Ovary (tissue), 9 donors: ENCODE data around the gene TNIK. TPM values are rescaled to one million over a fixed set of nuclear protein-coding genes. Genes with fewer than 3 reads are reported as not detected.
"Not testable (repeated sequence)": the region's sequence is repeated elsewhere in the genome, so short reads cannot be mapped to it uniquely, and the experiment has no call there.

Source experiments
- DNase-seq, 5 donors: peaks; one replicate each; pipeline ENCODE4 v3.0.0-alpha.2; 2019 to 2020
- H3K27ac ChIP-seq, 2 donors: fragments of 200-600 bp; one replicate each; pipeline versions ENCODE4 v1.5.1 to v1.8.0; 2019 to 2022
- H3K27me3 ChIP-seq: fragments of 200-600 bp; one replicate; pipeline ENCODE4 v1.8.0; 2022
- H3K36me3 ChIP-seq: fragments of 200-600 bp; sonication (generic); one replicate; pipeline ENCODE4 v1.5.1; 2019
- H3K4me1 ChIP-seq: one replicate; pipeline ENCODE4 v1.8.1; 2013; ENCODE audit warnings: mild to moderate bottlenecking, moderate library complexity; ENCODE audit not compliant: insufficient read depth
- H3K4me3 ChIP-seq: fragments of 200-600 bp; sonication (generic); one replicate; pipeline ENCODE4 v1.5.1; 2017
- H3K9me3 ChIP-seq, 2 donors: fragments of 200-600 bp in 1 of 2; sonication (generic) in 1 of 2; one replicate each; pipeline versions ENCODE4 v1.5.1 to v1.8.1; 2013 to 2019; ENCODE audit warnings: mild to moderate bottlenecking in 1 of 2, moderate library complexity in 1 of 2
- EP300 ChIP-seq: sonication (generic); formaldehyde crosslinking; IDR thresholded peaks from one replicate; pipeline ENCODE4 v1.6.1; 2017; ENCODE audit warnings: antibody characterized with exemption
- POLR2A ChIP-seq: fragments of 450-650 bp; IDR thresholded peaks from one replicate; pipeline ENCODE4 v1.6.1; 2017; ENCODE audit warnings: antibody characterized with exemption, mild to moderate bottlenecking, moderate library complexity
- WGBS, 3 donors: extraction: QIAGEN DNeasy Blood & Tissue Kit in 1 of 3; methylation state at CpG; one replicate each; pipeline versions ENCODE4 v1.1.5 to v1.1.7; 2013 to 2017; 5-methylcytosine and 5-hydroxymethylcytosine counted together
- intact Hi-C, 4 donors: fragments of 100-400 bp; cut with DNase I; formaldehyde crosslinking; loops; one replicate each; pipeline versions ENCODE4 v1.11.0 to v1.15.1; 2022 to 2023
- polyA plus RNA-seq, 2 donors: library from polyadenylated mRNA; stranded (reverse); fragments of 200-250 nt in 1 of 2; fragments of 350-450 nt in 1 of 2; fragmentation: Illumina TruSeq in 1 of 2; extraction: RNeasy Lipid Tissue Mini Kit (QIAGEN cat#74804) in 1 of 2; gene quantifications; one replicate each; pipeline ENCODE4 v1.2.3, GENCODE V29; 2013 to 2014
- total RNA-seq, 7 donors: library from RNA; depleted of rRNA in 2 of 7; stranded (reverse); fragments of >200 nt in 2 of 7; fragmentation: NEBNext Ultra II Directional in 3 of 7; extraction: Animal tissue kit (Norgen Biotek cat#: 25700) in 3 of 7; gene quantifications; one replicate each; pipeline versions ENCODE4 v1.1.0 to v1.2.4, GENCODE V29; 2016 to 2023
- TF ChIP-seq, protein P1 (sequence below), 3 donors: fragments of 450-650 bp in 2 of 3; fragments of 200-600 bp in 1 of 3; IDR thresholded peaks; one replicate each; pipeline versions ENCODE4 v1.5.1 to v1.8.0; 2016 to 2022; ENCODE audit warnings: antibody characterized with exemption in 3 of 3, mild to moderate bottlenecking in 1 of 3
- donor health status: DM: no; HTN: no; CAD: no; lungs with moderate emphysema.
- donor health status: DM: no; HTN: no; CAD: no.
- donor health status: Bipolar disorder and iron deficiency.
- donor health status: DM: yes; HTN: yes; CAD: no.
- donor health status: DM: no; HTN: no; CAD: no.
- donor health status: DM: yes; HTN: yes; CAD: no.

TNIK gene
- total and polyA plus RNA-seq, 9 donors, result 1.1 to 9.5 (median 4.5) TPM

DNA sequence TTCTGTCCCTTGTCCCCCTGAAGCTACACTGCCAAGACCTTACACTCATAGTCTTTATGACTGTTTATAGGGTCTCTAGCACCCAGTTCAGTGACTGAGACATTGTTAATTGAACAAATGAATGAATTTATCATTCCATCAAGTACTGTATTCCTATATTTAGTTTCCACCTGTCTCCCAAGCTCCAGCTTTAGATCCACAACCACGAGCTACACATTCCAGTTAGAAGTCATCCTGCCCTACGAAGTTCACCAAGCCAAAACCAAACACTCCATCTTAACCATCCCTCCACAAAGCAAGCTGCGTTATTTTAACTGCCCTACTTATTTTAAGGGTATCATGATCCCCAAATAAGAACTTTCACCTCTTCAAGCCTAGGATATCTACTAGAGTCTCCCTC is 31.3 kb downstream of the TNIK start:
- DNase-seq, result no peak
- H3K36me3 ChIP-seq, result no peaks in the 10 kb centered on the region
- no peak overlapping the region for H3K4me3 ChIP-seq
- H3K27me3 ChIP-seq, result no peaks in the 10 kb centered on the region
- no peaks in the 10 kb centered on the region for H3K4me1 ChIP-seq
- 89 to 93% (median 90%) methylated on average over 3 of the region's 3 CpGs for WGBS, 3 donors
- H3K9me3 ChIP-seq, result no peaks in the 10 kb centered on the region
- TF ChIP-seq, protein P1, sequence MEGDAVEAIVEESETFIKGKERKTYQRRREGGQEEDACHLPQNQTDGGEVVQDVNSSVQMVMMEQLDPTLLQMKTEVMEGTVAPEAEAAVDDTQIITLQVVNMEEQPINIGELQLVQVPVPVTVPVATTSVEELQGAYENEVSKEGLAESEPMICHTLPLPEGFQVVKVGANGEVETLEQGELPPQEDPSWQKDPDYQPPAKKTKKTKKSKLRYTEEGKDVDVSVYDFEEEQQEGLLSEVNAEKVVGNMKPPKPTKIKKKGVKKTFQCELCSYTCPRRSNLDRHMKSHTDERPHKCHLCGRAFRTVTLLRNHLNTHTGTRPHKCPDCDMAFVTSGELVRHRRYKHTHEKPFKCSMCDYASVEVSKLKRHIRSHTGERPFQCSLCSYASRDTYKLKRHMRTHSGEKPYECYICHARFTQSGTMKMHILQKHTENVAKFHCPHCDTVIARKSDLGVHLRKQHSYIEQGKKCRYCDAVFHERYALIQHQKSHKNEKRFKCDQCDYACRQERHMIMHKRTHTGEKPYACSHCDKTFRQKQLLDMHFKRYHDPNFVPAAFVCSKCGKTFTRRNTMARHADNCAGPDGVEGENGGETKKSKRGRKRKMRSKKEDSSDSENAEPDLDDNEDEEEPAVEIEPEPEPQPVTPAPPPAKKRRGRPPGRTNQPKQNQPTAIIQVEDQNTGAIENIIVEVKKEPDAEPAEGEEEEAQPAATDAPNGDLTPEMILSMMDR (IDR thresholded peaks at IDR 0.05), result no peak
- no peak for TF ChIP-seq POLR2A
- TF ChIP-seq EP300, result no peak
- no peak overlapping the region for H3K27ac ChIP-seq
- intact Hi-C loops, result no loop called here

DNA sequence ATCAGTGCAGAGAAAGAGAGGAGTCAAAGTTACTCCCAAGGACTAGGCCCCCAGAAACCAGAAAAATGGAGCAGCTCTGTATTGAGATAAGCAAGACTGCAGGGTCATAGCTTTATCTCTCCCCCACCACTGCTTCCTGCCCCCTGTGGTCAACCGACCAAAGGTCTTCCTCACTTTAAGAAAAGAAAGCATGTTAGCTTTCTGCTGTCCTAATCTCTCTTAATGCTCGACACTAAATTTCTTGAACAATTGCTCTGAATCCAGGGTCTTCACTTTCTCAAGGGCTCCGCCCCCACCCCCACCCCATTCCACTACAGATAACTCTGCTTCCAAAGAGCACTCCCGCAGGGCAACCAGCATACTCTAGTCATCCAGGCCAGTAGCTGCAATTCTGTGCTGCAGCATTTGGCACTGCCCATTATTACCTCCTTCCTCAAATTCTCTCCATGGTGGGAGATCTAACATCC is 31.9 kb downstream of the TNIK start:
- intact Hi-C loops, result no loop called here
- TF ChIP-seq, protein P1 (IDR thresholded peaks at IDR 0.05), result no peak
- TF ChIP-seq EP300, result no peak
- H3K9me3 ChIP-seq, result no peaks in the 10 kb centered on the region
- no peak overlapping the region for H3K4me3 ChIP-seq
- no peaks in the 10 kb centered on the region for H3K27me3 ChIP-seq
- WGBS, 3 donors, result 70 to 83% (median 72%) methylated on average over 4 of the region's 4 CpGs
- DNase-seq, result no peak
- H3K36me3 ChIP-seq, result no peaks in the 10 kb centered on the region
- H3K27ac ChIP-seq, result no peak overlapping the region
- no peaks in the 10 kb centered on the region for H3K4me1 ChIP-seq

DNA sequence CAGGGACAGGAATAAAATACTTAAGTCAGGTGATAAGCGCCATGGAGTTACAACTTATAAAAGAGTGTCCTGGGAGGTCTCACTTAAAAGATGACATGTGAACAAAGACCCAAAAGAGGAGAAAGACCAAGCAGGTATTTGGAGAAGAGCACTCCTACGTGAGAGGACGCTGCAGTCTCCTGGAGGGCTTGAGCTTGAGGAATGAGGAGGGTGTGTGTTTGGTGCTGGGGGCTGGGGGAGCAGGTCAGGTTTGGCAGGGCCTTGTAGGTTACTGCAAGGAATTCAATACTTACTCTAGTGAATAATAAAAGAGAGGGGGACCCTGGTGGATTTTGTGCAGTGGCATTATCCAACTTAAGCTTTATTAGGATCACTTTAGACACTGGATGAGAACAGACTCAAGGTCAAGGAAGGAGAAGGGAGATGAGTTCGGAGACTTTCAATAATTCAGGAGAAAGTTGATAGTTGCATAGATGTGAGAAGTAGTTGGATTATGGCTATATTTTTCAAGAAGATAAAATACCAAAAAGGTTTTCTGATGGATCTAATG is 32.4 kb downstream of the TNIK start:
- Histone ChIP-seq H3K9me3 (no peaks in the 10 kb centered on the region), H3K27ac (no peak overlapping the region), H3K36me3 (no peaks in the 10 kb centered on the region), H3K4me3 (no peak overlapping the region), H3K27me3 (no peaks in the 10 kb centered on the region), H3K4me1 (no peaks in the 10 kb centered on the region)
- intact Hi-C loops, result no loop called here
- no peak for DNase-seq
- WGBS, 3 donors, result 84 to 93% (median 90%) methylated on average over 4 of the region's 4 CpGs
- no peak for TF ChIP-seq EP300
- TF ChIP-seq POLR2A, result no peak
- TF ChIP-seq, protein P1 (IDR thresholded peaks at IDR 0.05), result no peak

DNA sequence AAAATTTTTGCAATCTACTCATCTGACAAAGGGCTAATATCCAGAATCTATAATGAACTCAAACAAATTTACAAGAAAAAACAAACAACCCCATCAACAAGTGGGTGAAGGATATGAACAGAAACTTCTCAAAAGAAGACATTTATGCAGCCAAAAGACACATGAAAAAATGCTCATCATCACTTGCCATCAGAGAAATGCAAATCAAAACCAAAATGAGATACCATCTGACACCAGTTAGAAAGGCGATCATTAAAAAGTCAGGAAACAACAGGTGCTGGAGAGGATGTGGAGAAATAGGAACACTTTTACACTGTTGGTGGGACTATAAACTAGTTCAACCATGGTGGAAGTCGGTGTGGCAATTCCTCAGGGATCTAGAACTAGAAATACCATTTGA is 36.1 kb downstream of the TNIK start:
- H3K9me3 ChIP-seq, H3K4me1 ChIP-seq, DNase-seq, H3K36me3 ChIP-seq, H3K27ac ChIP-seq, H3K4me3 ChIP-seq, intact Hi-C loops, H3K27me3 ChIP-seq: not testable (repeated sequence)
- 93 to 98% (median 96%) methylated on average over 2 of the region's 2 CpGs for WGBS, 3 donors

DNA sequence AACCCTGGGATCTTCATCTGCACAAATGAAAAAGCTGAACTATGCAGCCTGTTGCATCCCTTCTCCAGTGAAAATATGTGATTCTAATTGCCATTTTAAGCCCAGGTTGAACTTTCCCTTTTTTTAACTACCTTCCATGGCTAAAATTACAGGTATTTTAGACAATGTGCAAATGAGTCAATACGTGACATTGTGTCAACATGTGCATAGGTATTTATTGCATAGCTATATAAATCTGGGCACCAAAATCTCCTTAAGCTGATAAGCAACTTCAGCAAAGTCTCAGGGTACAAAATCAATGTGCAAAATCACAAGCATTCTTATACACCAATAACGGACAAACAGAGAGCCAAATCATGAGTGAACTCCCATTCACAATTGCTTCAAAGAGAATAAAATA is 37.4 kb downstream of the TNIK start:
- H3K9me3 ChIP-seq, H3K27ac ChIP-seq, H3K4me3 ChIP-seq, H3K4me1 ChIP-seq, H3K27me3 ChIP-seq, H3K36me3 ChIP-seq, DNase-seq, intact Hi-C loops: not testable (repeated sequence)
- WGBS, 3 donors, result 47 to 94% (median 72%) methylated on average over 2 of the region's 2 CpGs

DNA sequence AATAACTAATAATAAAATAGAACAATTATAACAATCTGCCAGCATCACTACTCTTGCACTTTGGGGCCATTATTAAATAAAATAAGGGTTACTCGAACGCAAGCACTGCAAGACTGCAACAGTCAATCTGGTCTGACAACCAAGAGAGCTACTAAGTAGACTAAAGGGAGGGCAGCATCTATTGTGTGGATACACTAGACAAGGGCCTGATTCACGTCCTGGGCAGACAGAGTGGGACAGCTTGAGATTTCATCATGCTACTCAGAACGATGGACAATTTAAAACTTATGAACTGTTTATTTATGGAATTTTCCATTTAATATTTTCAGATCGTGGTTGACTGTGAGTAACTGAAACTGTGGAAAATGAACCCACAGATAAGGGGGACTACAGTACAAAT is 39.5 kb downstream of the TNIK start:
- Histone ChIP-seq H3K27ac (no peak overlapping the region), H3K9me3 (no peaks in the 10 kb centered on the region), H3K36me3 (no peaks in the 10 kb centered on the region), H3K27me3 (no peaks in the 10 kb centered on the region), H3K4me1 (no peaks in the 10 kb centered on the region), H3K4me3 (no peak overlapping the region)
- 79 to 86% (median 83%) methylated on average over 5 of the region's 5 CpGs for WGBS, 3 donors
- TF ChIP-seq, protein P1 (IDR thresholded peaks at IDR 0.05), result no peak
- no peak for TF ChIP-seq EP300
- TF ChIP-seq POLR2A, result no peak
- intact Hi-C loops, result no loop called here
- DNase-seq, result no peak
